Gastroesophageal sphincter (tissue), 3 donors: ENCODE results near the gene HS3ST6.

Source experiments
- POLR2A ChIP-seq, 2 donors: fragments of 450-650 bp; IDR thresholded peaks; one replicate each; pipeline ENCODE4 v1.6.1; 2017; ENCODE audit warnings: antibody characterized with exemption in 2 of 2, mild to moderate bottlenecking in 2 of 2, moderate library complexity in 1 of 2
- TF ChIP-seq, protein P1 (sequence below), 4 experiments: fragments of 200-600 bp in 2 of 4; fragments of 450-650 bp in 2 of 4; sonication (generic) in 1 of 4; IDR thresholded peaks; one replicate each; pipeline ENCODE4 v1.5.1; 2017 to 2019; ENCODE audit warnings: antibody characterized with exemption in 4 of 4, mild to moderate bottlenecking in 2 of 4, moderate library complexity in 2 of 4

DNA sequence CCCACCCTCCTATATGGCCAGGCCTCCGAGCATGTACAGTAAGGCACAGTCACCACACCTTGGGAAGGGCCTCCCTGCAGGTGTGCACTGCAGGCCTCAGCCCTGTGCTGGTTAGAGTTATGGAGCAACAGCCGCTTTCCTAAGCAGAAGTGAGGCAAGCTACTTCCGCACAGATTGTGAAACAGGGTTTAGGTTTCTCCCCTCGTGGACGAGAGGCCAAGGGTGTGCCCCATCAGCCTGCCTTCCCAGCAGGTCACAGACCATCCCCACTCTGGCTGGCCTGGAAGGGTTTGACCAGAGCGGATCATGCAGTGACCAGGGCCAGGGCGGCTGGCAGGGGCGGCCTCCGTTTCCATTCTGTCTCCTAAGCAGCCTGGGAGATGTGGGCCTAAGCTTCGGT lies 20.1 kb upstream of the HS3ST6 start:
- TF ChIP-seq POLR2A (IDR thresholded peaks at IDR 0.05) = no peak
- TF ChIP-seq, protein P1, sequence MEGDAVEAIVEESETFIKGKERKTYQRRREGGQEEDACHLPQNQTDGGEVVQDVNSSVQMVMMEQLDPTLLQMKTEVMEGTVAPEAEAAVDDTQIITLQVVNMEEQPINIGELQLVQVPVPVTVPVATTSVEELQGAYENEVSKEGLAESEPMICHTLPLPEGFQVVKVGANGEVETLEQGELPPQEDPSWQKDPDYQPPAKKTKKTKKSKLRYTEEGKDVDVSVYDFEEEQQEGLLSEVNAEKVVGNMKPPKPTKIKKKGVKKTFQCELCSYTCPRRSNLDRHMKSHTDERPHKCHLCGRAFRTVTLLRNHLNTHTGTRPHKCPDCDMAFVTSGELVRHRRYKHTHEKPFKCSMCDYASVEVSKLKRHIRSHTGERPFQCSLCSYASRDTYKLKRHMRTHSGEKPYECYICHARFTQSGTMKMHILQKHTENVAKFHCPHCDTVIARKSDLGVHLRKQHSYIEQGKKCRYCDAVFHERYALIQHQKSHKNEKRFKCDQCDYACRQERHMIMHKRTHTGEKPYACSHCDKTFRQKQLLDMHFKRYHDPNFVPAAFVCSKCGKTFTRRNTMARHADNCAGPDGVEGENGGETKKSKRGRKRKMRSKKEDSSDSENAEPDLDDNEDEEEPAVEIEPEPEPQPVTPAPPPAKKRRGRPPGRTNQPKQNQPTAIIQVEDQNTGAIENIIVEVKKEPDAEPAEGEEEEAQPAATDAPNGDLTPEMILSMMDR (IDR thresholded peaks at IDR 0.05) = no peak
